Erythroblast (primary cell): ENCODE measurements around the gene TIMP1.

Experiments used
- GATA1 ChIP-seq: IDR thresholded peaks from 2 replicates; pipeline ENCODE4 v1.6.1; 2011; ENCODE audit warnings: low read depth, mild to moderate bottlenecking, control low read depth, low read length, moderate library complexity
- POLR2A ChIP-seq: IDR thresholded peaks from 2 replicates; pipeline ENCODE4 v1.6.1; 2011; ENCODE audit warnings: mild to moderate bottlenecking, low read length

- TF ChIP-seq POLR2A (no peak), GATA1 (no peak)
These were observed 11.0 kb upstream of the TIMP1 start for GRCh38 chrX:47571215-47571614.
